Left hindlimb (tissue), 1 donor: ENCODE results near the gene CEP85.

Experiments
- DNase-seq: peaks from one replicate; pipeline ENCODE4 v3.0.0-alpha.2; 2018

The CEP85 gene

GRCh38 chr1:26233903-26234643 is at the start of gene CEP85:
Gene CEP85, plus strand, starts transcription at chr1:26234200. Its CDS starts 5,584 bp downstream, at chr1:26239784.
- DNase-seq = peak; percentile 98

- no peak for DNase-seq
Measured at GRCh38 chr1:26184883-26185282, 49.1 kb upstream of the CEP85 start.

- no peak for DNase-seq
Measured at GRCh38 chr1:26187882-26188281, 46.1 kb upstream of the CEP85 start.

- no peak for DNase-seq
Measured at GRCh38 chr1:26188477-26188876, 45.5 kb upstream of the CEP85 start.

- no peak for DNase-seq
Measured at GRCh38 chr1:26189331-26189730, 44.7 kb upstream of the CEP85 start.

GRCh38 chr1:26189751-26190275 is 44.2 kb upstream of the CEP85 start:
- DNase-seq = no peak

- no peak for DNase-seq
Measured at GRCh38 chr1:26190373-26190987, 43.5 kb upstream of the CEP85 start, which contains the start of gene CATSPER4. Gene CATSPER4, plus strand, starts transcription at chr1:26190602. Its CDS starts 26 bp downstream, at chr1:26190628.

GRCh38 chr1:26191739-26192138 is 42.3 kb upstream of the CEP85 start:
- DNase-seq = no peak

GRCh38 chr1:26195805-26196204 is 38.2 kb upstream of the CEP85 start:
- DNase-seq = no peak

GRCh38 chr1:26197301-26197700 is 36.7 kb upstream of the CEP85 start:
- no peak for DNase-seq

GRCh38 chr1:26197813-26198212 is 36.2 kb upstream of the CEP85 start:
- no peak for DNase-seq

- DNase-seq = no peak
Measured at GRCh38 chr1:26200413-26200812, 33.6 kb upstream of the CEP85 start.

- DNase-seq = no peak
Measured at GRCh38 chr1:26203642-26204318, 30.2 kb upstream of the CEP85 start.

- no peak for DNase-seq
Measured at GRCh38 chr1:26210147-26210870, 23.7 kb upstream of the CEP85 start.

GRCh38 chr1:26212726-26213125 is 21.3 kb upstream of the CEP85 start:
- no peak for DNase-seq

- no peak for DNase-seq
Measured at GRCh38 chr1:26213335-26213905, 20.6 kb upstream of the CEP85 start.

- no peak for DNase-seq
Measured at GRCh38 chr1:26215246-26215645, 18.8 kb upstream of the CEP85 start.

- DNase-seq = no peak
Measured at GRCh38 chr1:26218906-26219494, 15.0 kb upstream of the CEP85 start.

GRCh38 chr1:26220199-26220912 is 13.6 kb upstream of the CEP85 start:
- DNase-seq = no peak

GRCh38 chr1:26221094-26221493 is 12.9 kb upstream of the CEP85 start:
- no peak for DNase-seq

- no peak for DNase-seq
Measured at GRCh38 chr1:26224606-26225005, 9.4 kb upstream of the CEP85 start.
